HG02798 (cell line): ENCODE data around the gene CAMTA1.

Experiments used
- ATAC-seq: cut with Tn5 transposase; IDR thresholded peaks from one replicate; pipeline ENCODE4 v1.9.1; 2021; ENCODE audit warnings: mild to moderate bottlenecking; ENCODE audit not compliant: unreplicated experiment, poor library complexity

CAMTA1 gene

GRCh38 chr1:7253118-7253480 lies 467.8 kb downstream of the CAMTA1 start:
- no peak for ATAC-seq

GRCh38 chr1:7253988-7254587 lies 468.8 kb downstream of the CAMTA1 start:
- no peak for ATAC-seq

- ATAC-seq = no peak
Measured at GRCh38 chr1:7255303-7256058, 470.2 kb downstream of the CAMTA1 start.

DNA sequence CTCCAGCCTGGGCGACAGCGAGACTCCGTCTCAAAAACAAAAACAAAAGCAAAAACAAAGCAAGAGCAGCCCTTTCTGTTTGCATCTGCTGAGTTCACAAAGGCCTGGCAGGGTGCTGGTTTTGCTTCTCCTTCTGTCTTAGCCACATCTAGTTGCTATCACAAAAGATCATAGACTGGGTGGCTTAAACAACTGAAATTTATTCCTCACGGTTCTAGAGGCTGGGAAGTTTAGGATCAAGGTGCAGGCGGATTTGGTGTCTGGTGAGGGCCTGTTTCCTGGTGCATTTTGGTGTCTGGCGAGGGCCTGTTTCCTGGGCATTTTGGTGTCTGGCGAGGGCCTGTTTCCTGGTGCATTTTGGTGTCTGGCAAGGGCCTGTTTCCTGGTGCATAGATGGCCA lies 471.3 kb downstream of the CAMTA1 start:
- ATAC-seq = no peak

DNA sequence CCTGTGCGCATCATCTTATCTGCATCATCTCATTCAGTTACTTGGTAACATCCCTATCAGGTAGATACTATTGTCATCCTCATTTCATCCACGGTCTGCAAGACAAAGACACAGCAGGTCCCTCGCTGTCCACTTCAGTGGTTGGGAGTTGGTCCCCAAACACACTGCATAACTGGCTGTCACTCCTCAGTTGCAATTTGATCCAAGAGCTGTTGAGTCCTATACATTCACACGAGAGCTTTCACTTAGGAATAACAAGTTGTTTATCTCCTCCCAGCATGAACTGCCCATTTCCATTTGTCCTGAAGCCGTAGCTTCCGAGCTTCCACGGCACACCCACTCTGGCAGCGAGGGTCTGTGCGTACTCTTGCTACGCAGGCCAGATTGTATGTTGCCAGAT lies 472.0 kb downstream of the CAMTA1 start:
- no peak for ATAC-seq

- no peak for ATAC-seq
Measured at GRCh38 chr1:7258589-7259135, 473.4 kb downstream of the CAMTA1 start.

DNA sequence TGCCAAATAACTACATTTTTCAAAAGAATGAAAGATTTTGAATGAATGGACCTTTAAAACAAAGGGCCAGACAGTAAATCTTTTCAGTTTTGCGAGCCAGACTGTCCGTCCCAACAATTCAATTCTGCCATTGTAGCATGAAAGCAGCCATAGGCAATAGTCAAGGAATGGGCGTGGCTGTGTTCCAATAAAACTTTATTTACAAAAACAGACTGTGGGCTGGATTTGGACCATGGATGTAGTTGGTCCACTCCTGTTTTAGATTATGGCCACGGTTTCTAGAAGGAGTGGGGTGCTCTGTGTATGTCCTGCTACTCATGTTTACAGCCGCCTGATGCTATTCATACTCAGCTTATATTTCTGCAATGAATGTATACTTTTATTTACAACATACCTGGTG lies 474.7 kb downstream of the CAMTA1 start:
- no peak for ATAC-seq

DNA sequence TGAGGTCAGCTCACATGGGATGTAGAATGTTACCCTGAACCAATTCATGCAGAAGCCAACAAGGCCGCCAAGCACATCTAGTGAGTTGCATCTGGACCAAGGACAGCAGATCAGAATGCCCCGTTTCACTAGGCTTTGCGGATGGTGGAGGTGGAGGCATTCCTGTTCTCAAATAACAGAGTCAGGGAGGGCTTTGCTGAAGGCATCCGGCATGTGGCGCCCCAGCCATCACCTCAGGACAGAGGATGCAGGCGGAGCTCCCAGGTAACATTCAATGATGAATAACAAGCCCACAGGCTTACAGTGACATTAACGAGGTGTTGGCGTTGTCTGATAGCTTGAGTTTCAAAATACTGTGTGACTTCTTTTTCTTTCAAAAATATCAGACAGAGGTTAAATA lies 476.2 kb downstream of the CAMTA1 start:
- no peak for ATAC-seq

- ATAC-seq = no peak
Measured at GRCh38 chr1:7262611-7263010, 477.4 kb downstream of the CAMTA1 start.

- ATAC-seq = no peak
Measured at GRCh38 chr1:7263021-7263960, 478.0 kb downstream of the CAMTA1 start.

GRCh38 chr1:7264101-7264500 lies 478.8 kb downstream of the CAMTA1 start:
- no peak for ATAC-seq

DNA sequence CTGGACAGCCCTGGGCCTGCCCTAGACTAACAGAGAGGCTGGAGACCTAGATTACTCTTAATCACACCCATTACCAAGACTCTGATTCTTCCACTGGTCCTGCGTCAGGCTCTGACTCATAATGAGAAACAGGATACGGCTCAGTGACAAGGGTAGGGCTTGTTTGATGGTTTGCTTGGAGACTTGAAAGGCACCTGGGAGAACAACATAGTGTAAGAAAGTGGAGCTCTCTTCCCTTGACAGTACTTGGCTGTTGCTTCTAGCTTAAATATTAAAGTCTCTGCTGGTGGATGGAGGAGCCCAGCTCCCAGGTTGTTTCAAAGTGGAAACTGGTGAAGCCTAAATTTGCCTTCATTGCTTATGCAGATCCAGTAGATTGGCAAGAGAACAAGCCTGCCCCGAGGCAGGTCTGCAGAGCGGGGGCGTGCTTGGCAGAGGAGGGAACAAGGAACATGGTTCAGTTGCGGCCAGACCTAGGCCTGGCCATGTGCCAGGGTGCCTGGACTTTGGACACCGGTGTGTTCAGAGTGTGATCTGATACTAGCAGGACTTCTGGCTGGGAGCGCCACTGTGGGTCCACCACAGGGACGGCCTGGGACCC lies 480.6 kb downstream of the CAMTA1 start:
- ATAC-seq = no peak

- ATAC-seq = no peak
Measured at GRCh38 chr1:7266561-7266960, 481.3 kb downstream of the CAMTA1 start.

DNA sequence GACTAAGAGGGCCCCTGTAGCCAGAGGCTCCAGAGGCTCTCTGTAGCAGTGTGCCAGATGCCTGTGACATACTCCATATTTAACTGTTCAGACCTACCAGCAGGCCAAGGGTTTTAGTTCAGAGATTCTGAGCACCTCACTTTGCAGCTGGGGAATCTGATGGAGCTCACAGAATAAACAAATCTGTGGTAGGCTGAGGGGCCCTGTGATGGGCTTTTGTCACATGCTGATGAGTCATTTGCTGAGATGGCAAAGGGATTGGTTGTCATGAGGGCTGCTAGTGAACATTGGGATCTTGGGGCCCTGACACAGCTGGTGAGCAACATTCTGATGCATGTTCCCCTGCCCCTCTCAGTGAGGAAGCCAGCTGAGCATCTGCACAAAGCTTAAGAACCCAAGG lies 482.2 kb downstream of the CAMTA1 start:
- ATAC-seq = no peak

GRCh38 chr1:7268983-7269382 lies 483.7 kb downstream of the CAMTA1 start:
- ATAC-seq = no peak

DNA sequence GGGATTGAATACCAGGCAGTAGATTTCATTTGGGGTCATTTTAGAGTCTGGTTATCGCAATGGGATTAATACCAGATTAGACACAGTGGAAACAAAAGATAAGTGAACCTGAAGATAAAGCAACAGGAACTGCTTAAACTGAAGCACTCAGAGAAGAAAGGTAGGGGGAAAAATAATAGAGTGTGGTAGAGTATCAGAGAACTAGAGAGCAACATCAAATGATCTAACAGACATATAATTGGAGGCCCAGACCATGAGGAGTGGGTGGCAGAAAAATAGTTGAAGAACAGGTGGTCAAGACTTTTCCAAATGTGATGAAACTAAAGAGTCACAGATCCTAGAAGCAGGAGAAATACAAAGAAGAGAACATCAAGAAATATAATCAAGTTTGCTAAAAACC lies 484.3 kb downstream of the CAMTA1 start:
- ATAC-seq = no peak

- no peak for ATAC-seq
Measured at GRCh38 chr1:7274256-7274655, 489.0 kb downstream of the CAMTA1 start.

DNA sequence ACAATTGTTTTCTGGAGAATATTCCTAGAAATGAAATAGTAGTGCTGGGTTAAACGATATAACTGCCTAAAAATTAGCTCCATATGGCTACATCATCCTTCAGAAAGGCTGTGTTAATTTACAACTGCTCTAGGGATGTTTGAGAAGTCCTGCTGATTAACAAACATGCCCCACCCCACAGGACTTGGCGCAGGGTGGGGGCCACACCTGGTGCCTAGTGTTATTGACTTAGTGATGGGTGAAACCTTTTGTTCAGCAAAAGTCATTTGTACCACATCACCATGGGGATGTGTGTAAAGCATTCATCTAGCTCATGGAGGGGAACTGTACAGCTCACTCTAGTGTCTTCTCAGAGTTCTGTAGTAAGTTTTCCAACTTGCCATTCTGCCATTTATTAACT lies 492.8 kb downstream of the CAMTA1 start:
- ATAC-seq = no peak

GRCh38 chr1:7278827-7279765 lies 493.8 kb downstream of the CAMTA1 start:
- ATAC-seq = no peak
